Osteoblast (primary cell): ENCODE data around the gene CCNY. TPM values are rescaled to one million over a fixed set of nuclear protein-coding genes. Genes with fewer than 3 reads are reported as not detected.

Experiments
- DNase-seq: peaks from one replicate; pipeline ENCODE4 v3.0.0; 2011; ENCODE audit warnings: low spot score, mixed read lengths; ENCODE audit not compliant: insufficient read length; ENCODE audit errors: missing footprints
- H2AFZ ChIP-seq: 2 replicates; pipeline ENCODE4 v1.6.0; 2011; ENCODE audit warnings: mild to moderate bottlenecking, low read length
- H3K27ac ChIP-seq: 2 replicates; pipeline ENCODE4 v1.5.1; 2011; ENCODE audit warnings: mild to moderate bottlenecking, low read depth, low read length, moderate library complexity
- H3K27me3 ChIP-seq: 2 replicates; pipeline ENCODE4 v1.6.0; 2012; ENCODE audit warnings: mild to moderate bottlenecking, control low read depth, inconsistent platforms, low read length, moderate library complexity; ENCODE audit not compliant: insufficient read depth
- H3K36me3 ChIP-seq: 2 replicates; pipeline ENCODE4 v1.5.1; 2011; ENCODE audit warnings: mild to moderate bottlenecking, low read length, control low read depth, moderate library complexity; ENCODE audit not compliant: insufficient read depth
- H3K4me1 ChIP-seq: 2 replicates; pipeline ENCODE4 v1.5.1; 2011; ENCODE audit warnings: mild to moderate bottlenecking, low read length, control low read depth, moderate library complexity; ENCODE audit not compliant: insufficient read depth
- H3K4me2 ChIP-seq: 2 replicates; pipeline ENCODE4 v1.6.0; 2011; ENCODE audit warnings: mild to moderate bottlenecking, low read length; ENCODE audit not compliant: insufficient read depth
- H3K4me3 ChIP-seq: fragments of 200-600 bp; sonication (generic); 3 replicates; pipeline ENCODE4 v1.5.1; 2012; ENCODE audit warnings: mild to moderate bottlenecking, low read length, inconsistent platforms; ENCODE audit not compliant: insufficient read depth
- H3K79me2 ChIP-seq: 2 replicates; pipeline ENCODE4 v1.6.0; 2012; ENCODE audit warnings: mild to moderate bottlenecking, low read length, control low read depth, inconsistent platforms; ENCODE audit not compliant: insufficient read depth
- H3K9me3 ChIP-seq: 2 replicates; pipeline ENCODE4 v1.5.1; 2011; ENCODE audit warnings: low read depth, low read length, control low read depth
- H4K20me1 ChIP-seq: 2 replicates; pipeline ENCODE4 v1.6.0; 2012; ENCODE audit warnings: mild to moderate bottlenecking, low read length, control low read depth; ENCODE audit not compliant: insufficient read depth
- CTCF ChIP-seq: IDR thresholded peaks from 2 replicates; pipeline ENCODE4 v1.5.1; 2011; ENCODE audit warnings: mild to moderate bottlenecking, low read depth, low read length, moderate library complexity; ENCODE audit errors: extremely low read depth
- total RNA-seq: library from RNA; depleted of rRNA; stranded (reverse); fragments of >200 nt; gene quantifications from 2 replicates; pipeline ENCODE4 v1.2.3, GENCODE V29; 2012

Gene CCNY
- total RNA-seq, 1 donor, result 53.2 TPM

- Histone ChIP-seq H3K4me1 (peaks cover 54% of the 10 kb centered on the region), H3K9me3 (peaks cover 4% of the 10 kb centered on the region), H3K27ac (no peak overlapping the region), H3K36me3 (no peaks in the 10 kb centered on the region), H3K4me3 (no peak overlapping the region), H3K4me2 (no peak overlapping the region), H2AFZ (no peak overlapping the region), H3K79me2 (peaks cover 93% of the 10 kb centered on the region), H3K27me3 (no peaks in the 10 kb centered on the region), H4K20me1 (peaks cover 25% of the 10 kb centered on the region)
- no peak for TF ChIP-seq CTCF
- no peak for DNase-seq
These were observed 112.7 kb downstream of the CCNY start for GRCh38 chr10:35448687-35449662.

DNA sequence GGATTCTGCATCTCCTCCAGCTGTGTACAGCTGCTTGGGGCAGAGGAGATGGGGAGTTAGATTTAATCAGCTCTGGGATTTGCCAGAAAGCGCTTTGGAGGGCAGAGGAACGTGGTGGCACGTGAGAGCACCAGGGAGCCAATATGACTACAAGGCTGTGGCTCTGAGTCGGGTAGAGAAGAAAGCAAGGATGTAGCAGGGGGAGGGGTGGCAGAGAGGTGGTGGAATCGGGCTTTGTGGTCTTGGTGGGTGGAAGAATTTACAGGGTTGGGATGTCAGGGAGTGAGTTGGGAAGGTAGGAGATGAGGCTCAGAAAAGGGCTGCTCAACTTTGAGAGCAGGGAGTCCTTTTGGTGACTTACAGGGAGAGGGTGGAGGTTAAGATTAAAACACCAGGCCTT is 113.6 kb downstream of the CCNY start:
- H2AFZ ChIP-seq, result no peak overlapping the region
- peaks cover 64% of the 10 kb centered on the region for H3K4me1 ChIP-seq
- peaks cover 34% of the 10 kb centered on the region for H4K20me1 ChIP-seq
- no peak for TF ChIP-seq CTCF
- H3K4me2 ChIP-seq, result peak overlapping the region; percentile 16
- no peak overlapping the region for H3K4me3 ChIP-seq
- peak overlapping the region; percentile 24 for H3K27ac ChIP-seq
- H3K27me3 ChIP-seq, result no peaks in the 10 kb centered on the region
- peaks cover 92% of the 10 kb centered on the region for H3K79me2 ChIP-seq
- no peak for DNase-seq
- no peaks in the 10 kb centered on the region for H3K36me3 ChIP-seq
- no peaks in the 10 kb centered on the region for H3K9me3 ChIP-seq

GRCh38 chr10:35451151-35452016 is 115.1 kb downstream of the CCNY start:
- H2AFZ ChIP-seq, result no peak overlapping the region
- no peak overlapping the region for H3K4me3 ChIP-seq
- TF ChIP-seq CTCF, result no peak
- peaks cover 91% of the 10 kb centered on the region for H3K79me2 ChIP-seq
- no peaks in the 10 kb centered on the region for H3K36me3 ChIP-seq
- peak overlapping the region; percentile 16 for H3K4me2 ChIP-seq
- H3K27me3 ChIP-seq, result no peaks in the 10 kb centered on the region
- H3K27ac ChIP-seq, result peak overlapping the region; percentile 57
- H3K9me3 ChIP-seq, result no peaks in the 10 kb centered on the region
- peaks cover 58% of the 10 kb centered on the region for H3K4me1 ChIP-seq
- DNase-seq, result no peak
- peaks cover 33% of the 10 kb centered on the region for H4K20me1 ChIP-seq
